A673 (cell line): Measurements from ENCODE around the gene C1orf21. TPM values are rescaled to one million over a fixed set of nuclear protein-coding genes. Genes with fewer than 3 reads are reported as not detected.

Experiments
- BruUV-seq: library from RNA; stranded (reverse); fragments of 400-500 nt; replicated peaks from 2 replicates; lab custom pipeline; 2021; lab: Mats Ljungman, UMichigan
- CTCF ChIA-PET: fragments of 300-600 bp; sonication (Branson Sonifier 250); formaldehyde crosslinking; loops from one replicate; lab custom pipeline; 2022; ENCODE audit warnings: antibody characterized with exemption; lab: Charles Lee
- POLR2A ChIA-PET: fragments of 300-600 bp; sonication (Branson Sonifier 250); formaldehyde crosslinking; loops from one replicate; lab custom pipeline; 2022; ENCODE audit warnings: antibody characterized with exemption; ENCODE audit not compliant: low non-redundant PET; lab: Charles Lee
- DNase-seq: peaks from one replicate; pipeline ENCODE4 v3.0.0-alpha.2; 2015; ENCODE audit warnings: low spot score
- H3K27ac ChIP-seq: fragments of 200-600 bp; sonication (generic); 2 replicates; pipeline ENCODE4 v1.5.1; 2016; ENCODE audit warnings: mixed run types, low read depth, mild to moderate bottlenecking, mixed read lengths, antibody characterized with exemption, low read length; ENCODE audit not compliant: poor library complexity, severe bottlenecking
- H3K27me3 ChIP-seq: fragments of 200-600 bp; sonication (generic); replicated peaks from 2 replicates; pipeline ENCODE4 v1.6.1; 2017; ENCODE audit warnings: mixed run types, low read depth, mild to moderate bottlenecking, mixed read lengths, antibody characterized with exemption, low read length; ENCODE audit not compliant: insufficient read depth, poor library complexity
- H3K36me3 ChIP-seq: fragments of 200-600 bp; sonication (generic); 2 replicates; pipeline ENCODE4 v1.6.1; 2016; ENCODE audit warnings: mixed run types, mild to moderate bottlenecking, mixed read lengths, antibody characterized with exemption, low read length; ENCODE audit not compliant: insufficient read depth, poor library complexity, severe bottlenecking
- H3K4me1 ChIP-seq: fragments of 200-600 bp; sonication (generic); 2 replicates; pipeline ENCODE4 v1.6.1; 2017; ENCODE audit warnings: mixed run types, mild to moderate bottlenecking, mixed read lengths, antibody characterized with exemption, low read length; ENCODE audit not compliant: insufficient read depth, poor library complexity, severe bottlenecking
- H3K4me3 ChIP-seq: fragments of 200-600 bp; sonication (generic); 2 replicates; pipeline ENCODE4 v1.5.1; 2016; ENCODE audit warnings: low read depth, mixed run types, mild to moderate bottlenecking, mixed read lengths, low read length; ENCODE audit not compliant: poor library complexity, severe bottlenecking
- H3K9me3 ChIP-seq: fragments of 200-600 bp; sonication (generic); 2 replicates; pipeline ENCODE4 v1.6.1; 2016; ENCODE audit warnings: mixed run types, low read depth, mild to moderate bottlenecking, mixed read lengths, antibody characterized with exemption, low read length; ENCODE audit not compliant: poor library complexity, severe bottlenecking
- CTCF ChIP-seq: fragments of 300-800, 200-600 bp; sonication (generic); conservative IDR thresholded peaks from 2 replicates; pipeline ENCODE4 v1.5.1; 2017; ENCODE audit warnings: low read depth, mild to moderate bottlenecking, antibody characterized with exemption, low read length, moderate library complexity, mixed read lengths
- EZH2 ChIP-seq: fragments of 200-600 bp; sonication (generic); IDR thresholded peaks from 2 replicates; pipeline ENCODE4 v1.6.1; 2017; ENCODE audit warnings: borderline replicate concordance, low read depth, mild to moderate bottlenecking, mixed read lengths, antibody characterized with exemption, low read length; ENCODE audit not compliant: poor library complexity, severe bottlenecking
- intact Hi-C: fragments of 100-400 bp; cut with micrococcal nuclease; formaldehyde crosslinking; loops from one replicate; pipeline ENCODE4 v1.10.0; 2022; ENCODE audit not compliant: unreplicated experiment
- total RNA-seq: library from RNA; stranded (reverse); gene quantifications from 2 replicates; pipeline ENCODE4 v1.2.3, GENCODE V29; 2021

The C1orf21 gene
- total RNA-seq, 1 experiment from 2014 or later = 31.3 TPM

- no TSS peak for BruUV-seq
Observed at GRCh38 chr1:184513966-184514365, 127.1 kb downstream of the C1orf21 start.

GRCh38 chr1:184514447-184514846 is 127.6 kb downstream of the C1orf21 start:
- H3K9me3 ChIP-seq = no peaks in the 10 kb centered on the region
- peaks cover 4% of the 10 kb centered on the region for H3K4me1 ChIP-seq
- no peaks in the 10 kb centered on the region for H3K27me3 ChIP-seq
- BruUV-seq = no TSS peak
- H3K27ac ChIP-seq = no peak overlapping the region
- ChIA-PET POLR2A (no interaction called here), CTCF (no interaction called here)
- no peak for TF ChIP-seq CTCF
- no peak for TF ChIP-seq EZH2
- H3K36me3 ChIP-seq = no peaks in the 10 kb centered on the region
- no peak overlapping the region for H3K4me3 ChIP-seq
- DNase-seq = no peak
- intact Hi-C loops = no loop called here

More at GRCh38 chr1:184513966-184514365, 127.1 kb downstream of the C1orf21 start:
- H3K9me3 ChIP-seq = no peaks in the 10 kb centered on the region
- peaks cover 4% of the 10 kb centered on the region for H3K4me1 ChIP-seq
- H3K36me3 ChIP-seq = no peaks in the 10 kb centered on the region
- no peak overlapping the region for H3K27ac ChIP-seq
- TF ChIP-seq CTCF (no peak), EZH2 (no peak)
- intact Hi-C loops = no loop called here
- CTCF ChIA-PET = no interaction called here
- H3K4me3 ChIP-seq = no peak overlapping the region
- DNase-seq = no peak
- no peaks in the 10 kb centered on the region for H3K27me3 ChIP-seq
- POLR2A ChIA-PET = no interaction called here

GRCh38 chr1:184517130-184517529 is 130.3 kb downstream of the C1orf21 start:
- TF ChIP-seq EZH2 (no peak), CTCF (no peak)

More at GRCh38 chr1:184517130-184517529, 130.3 kb downstream of the C1orf21 start:
- Histone ChIP-seq H3K36me3 (no peaks in the 10 kb centered on the region), H3K9me3 (no peaks in the 10 kb centered on the region), H3K4me3 (no peak overlapping the region), H3K27me3 (no peaks in the 10 kb centered on the region), H3K27ac (no peak overlapping the region), H3K4me1 (peaks cover 4% of the 10 kb centered on the region)
- POLR2A ChIA-PET = no interaction called here
- no peak for DNase-seq
- intact Hi-C loops = loop anchor here (2.0 kb wide), 1 partner anchor 20 kb away; no protein-coding TSS in a partner anchor
- CTCF ChIA-PET = no interaction called here
- no TSS peak for BruUV-seq
